PC-9 (cell line): ENCODE results near the gene COX4I1.

Source experiments
- EZH2 ChIP-seq: fragments of 200-600 bp; sonication (generic); IDR thresholded peaks from 2 replicates; pipeline ENCODE4 v1.8.0; 2017; ENCODE audit warnings: antibody characterized with exemption, low read depth
- TF ChIP-seq, protein P1 (sequence below): fragments of 200-600 bp; sonication (generic); conservative IDR thresholded peaks from 2 replicates; pipeline ENCODE4 v1.6.1; 2017; ENCODE audit warnings: mixed run types, antibody characterized with exemption, mild to moderate bottlenecking, moderate library complexity

DNA sequence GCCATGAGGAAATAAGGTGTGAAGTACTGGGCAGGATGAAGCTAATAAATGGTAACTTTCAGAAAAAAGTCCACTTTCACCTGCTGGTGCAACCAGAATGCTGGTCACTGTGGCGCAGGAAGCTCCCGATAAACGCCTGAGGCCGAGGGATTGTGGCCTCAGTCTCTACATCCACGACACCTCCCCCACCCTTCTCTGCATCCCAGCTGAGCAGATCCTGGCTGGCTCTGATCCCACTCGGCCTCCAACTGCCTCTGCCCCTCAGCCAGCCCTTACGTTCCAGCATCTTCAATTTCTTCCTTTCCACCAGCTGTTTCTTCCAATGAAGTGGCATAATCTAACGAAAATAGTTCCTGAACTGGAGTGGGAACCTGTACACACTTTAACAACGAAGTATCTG lies 49.5 kb downstream of the COX4I1 start:
- TF ChIP-seq, protein P1, sequence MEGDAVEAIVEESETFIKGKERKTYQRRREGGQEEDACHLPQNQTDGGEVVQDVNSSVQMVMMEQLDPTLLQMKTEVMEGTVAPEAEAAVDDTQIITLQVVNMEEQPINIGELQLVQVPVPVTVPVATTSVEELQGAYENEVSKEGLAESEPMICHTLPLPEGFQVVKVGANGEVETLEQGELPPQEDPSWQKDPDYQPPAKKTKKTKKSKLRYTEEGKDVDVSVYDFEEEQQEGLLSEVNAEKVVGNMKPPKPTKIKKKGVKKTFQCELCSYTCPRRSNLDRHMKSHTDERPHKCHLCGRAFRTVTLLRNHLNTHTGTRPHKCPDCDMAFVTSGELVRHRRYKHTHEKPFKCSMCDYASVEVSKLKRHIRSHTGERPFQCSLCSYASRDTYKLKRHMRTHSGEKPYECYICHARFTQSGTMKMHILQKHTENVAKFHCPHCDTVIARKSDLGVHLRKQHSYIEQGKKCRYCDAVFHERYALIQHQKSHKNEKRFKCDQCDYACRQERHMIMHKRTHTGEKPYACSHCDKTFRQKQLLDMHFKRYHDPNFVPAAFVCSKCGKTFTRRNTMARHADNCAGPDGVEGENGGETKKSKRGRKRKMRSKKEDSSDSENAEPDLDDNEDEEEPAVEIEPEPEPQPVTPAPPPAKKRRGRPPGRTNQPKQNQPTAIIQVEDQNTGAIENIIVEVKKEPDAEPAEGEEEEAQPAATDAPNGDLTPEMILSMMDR, result no peak
- TF ChIP-seq EZH2, result no peak
